22Rv1 (cell line): Measurements from ENCODE around the gene CFAP141.

ENCODE experiments used
- ZFX ChIP-seq: fragments of 450-650 bp; IDR thresholded peaks from 2 replicates; pipeline ENCODE4 v1.6.1; 2017; ENCODE audit warnings: antibody characterized with exemption, borderline replicate concordance
- TF ChIP-seq, protein P1 (sequence below): fragments of 450-650 bp; IDR thresholded peaks from 2 replicates; pipeline ENCODE4 v1.5.1; 2017; ENCODE audit warnings: mild to moderate bottlenecking

DNA sequence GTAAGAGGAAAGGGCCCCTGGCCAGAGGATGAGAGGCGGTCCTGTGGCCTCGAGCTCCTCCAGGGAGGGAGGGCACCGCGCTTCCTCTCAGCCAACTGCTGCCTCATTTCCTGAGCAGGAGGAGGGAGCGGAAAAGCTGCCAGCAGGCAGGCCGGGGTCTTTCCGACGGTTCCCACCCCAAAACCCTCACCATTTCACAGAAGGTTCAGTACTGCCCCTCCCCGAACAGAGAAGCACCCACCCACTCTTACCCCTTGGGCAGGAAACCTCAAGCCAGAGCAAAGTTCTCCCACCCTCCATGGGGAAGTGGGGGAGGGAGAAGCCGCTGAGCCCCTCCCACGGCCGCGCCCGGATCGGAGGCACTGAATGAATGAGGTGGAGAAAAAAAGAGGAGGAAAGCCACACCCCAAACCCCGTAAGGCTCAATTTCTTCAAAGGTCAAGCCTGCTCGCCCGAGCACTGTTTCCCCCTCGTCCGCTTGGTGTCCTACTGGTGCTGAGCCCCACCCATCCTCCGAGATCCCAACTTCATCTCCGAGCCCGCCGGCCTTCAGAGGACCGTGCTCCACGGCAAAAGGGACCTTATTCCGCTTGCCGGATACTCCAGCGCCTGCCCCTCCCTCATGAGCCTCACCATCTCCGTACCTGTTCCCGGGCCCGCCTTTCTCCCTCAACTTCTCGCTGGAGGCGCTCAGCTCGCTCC, 23.6 kb downstream of the CFAP141 start:
- TF ChIP-seq, protein P1, sequence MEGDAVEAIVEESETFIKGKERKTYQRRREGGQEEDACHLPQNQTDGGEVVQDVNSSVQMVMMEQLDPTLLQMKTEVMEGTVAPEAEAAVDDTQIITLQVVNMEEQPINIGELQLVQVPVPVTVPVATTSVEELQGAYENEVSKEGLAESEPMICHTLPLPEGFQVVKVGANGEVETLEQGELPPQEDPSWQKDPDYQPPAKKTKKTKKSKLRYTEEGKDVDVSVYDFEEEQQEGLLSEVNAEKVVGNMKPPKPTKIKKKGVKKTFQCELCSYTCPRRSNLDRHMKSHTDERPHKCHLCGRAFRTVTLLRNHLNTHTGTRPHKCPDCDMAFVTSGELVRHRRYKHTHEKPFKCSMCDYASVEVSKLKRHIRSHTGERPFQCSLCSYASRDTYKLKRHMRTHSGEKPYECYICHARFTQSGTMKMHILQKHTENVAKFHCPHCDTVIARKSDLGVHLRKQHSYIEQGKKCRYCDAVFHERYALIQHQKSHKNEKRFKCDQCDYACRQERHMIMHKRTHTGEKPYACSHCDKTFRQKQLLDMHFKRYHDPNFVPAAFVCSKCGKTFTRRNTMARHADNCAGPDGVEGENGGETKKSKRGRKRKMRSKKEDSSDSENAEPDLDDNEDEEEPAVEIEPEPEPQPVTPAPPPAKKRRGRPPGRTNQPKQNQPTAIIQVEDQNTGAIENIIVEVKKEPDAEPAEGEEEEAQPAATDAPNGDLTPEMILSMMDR: no peak; the same call in 1 of the 2 replicates
- TF ChIP-seq ZFX: no peak
